Smooth muscle cell (in vitro differentiated cells): ENCODE data around the gene NOL4L. TPM values are rescaled to one million over a fixed set of nuclear protein-coding genes. Genes with fewer than 3 reads are reported as not detected.

Source experiments
- DNase-seq: peaks from one replicate; lab custom pipeline; 2025; ENCODE audit not compliant: unreplicated experiment; lab: John Stamatoyannopoulos, UW
- H2AFZ ChIP-seq: fragments of 200-600 bp; sonication (generic); 2 replicates; pipeline ENCODE4 v1.6.0; 2016; ENCODE audit warnings: antibody characterized with exemption, low read depth, mild to moderate bottlenecking
- H3F3A ChIP-seq: fragments of 200-600 bp; sonication (generic); 2 replicates; pipeline ENCODE4 v1.6.0; 2017; ENCODE audit warnings: antibody characterized with exemption, low read depth
- H3K27ac ChIP-seq: fragments of 200-600 bp; sonication (generic); 2 replicates; pipeline ENCODE4 v1.5.1; 2016; ENCODE audit warnings: low read depth, mild to moderate bottlenecking
- H3K27me3 ChIP-seq: fragments of 200-600 bp; sonication (generic); 2 replicates; pipeline ENCODE4 v1.6.1; 2016; ENCODE audit warnings: low read depth, mild to moderate bottlenecking
- H3K36me3 ChIP-seq: fragments of 200-600 bp; sonication (generic); 2 replicates; pipeline ENCODE4 v1.5.1; 2016; ENCODE audit warnings: low read depth
- H3K4me1 ChIP-seq: fragments of 200-600 bp; sonication (generic); 2 replicates; pipeline ENCODE4 v1.5.1; 2016; ENCODE audit warnings: low read depth
- H3K4me2 ChIP-seq: fragments of 200-600 bp; sonication (generic); 2 replicates; pipeline ENCODE4 v1.6.0; 2016; ENCODE audit warnings: mild to moderate bottlenecking
- H3K4me3 ChIP-seq: fragments of 200-600 bp; sonication (generic); 2 replicates; pipeline ENCODE4 v1.5.1; 2016; ENCODE audit warnings: mild to moderate bottlenecking
- H3K79me2 ChIP-seq: fragments of 200-600 bp; sonication (generic); 2 replicates; pipeline ENCODE4 v1.6.0; 2016; ENCODE audit warnings: low read depth, mild to moderate bottlenecking
- H3K9ac ChIP-seq: fragments of 200-600 bp; sonication (generic); 2 replicates; pipeline ENCODE4 v1.6.0; 2016; ENCODE audit warnings: low read depth
- H3K9me3 ChIP-seq: fragments of 200-600 bp; sonication (generic); replicated peaks from 2 replicates; pipeline ENCODE4 v1.5.1; 2016; ENCODE audit warnings: low read depth
- H4K20me1 ChIP-seq: fragments of 200-600 bp; sonication (generic); 2 replicates; pipeline ENCODE4 v1.6.0; 2016; ENCODE audit warnings: low read depth
- CTCF ChIP-seq: fragments of 200-600 bp; sonication (generic); IDR thresholded peaks from 2 replicates; pipeline ENCODE4 v1.5.1; 2017; ENCODE audit warnings: borderline replicate concordance, mild to moderate bottlenecking, antibody characterized with exemption; ENCODE audit not compliant: insufficient read depth, poor library complexity, severe bottlenecking
- WGBS: methylation state at CpG from one replicate; pipeline ENCODE4 v1.1.7; 2016; ENCODE audit warnings: low lambda C conversion rate; 5-methylcytosine and 5-hydroxymethylcytosine counted together
- polyA plus RNA-seq: library from polyadenylated mRNA; unstranded; fragments of >200 nt; fragmentation: Nextera tagmentation; extraction: Ambion mirVana; gene quantifications from 2 replicates; pipeline ENCODE4 v1.2.1, GENCODE V29; 2016
- total RNA-seq: library from RNA; depleted of rRNA; stranded (reverse); fragments of >200 nt; gene quantifications from 2 replicates; pipeline ENCODE4 v1.2.3, GENCODE V29; 2014

NOL4L gene
- total and polyA plus RNA-seq, 2 experiments from 2014 or later = 26.0 to 26.2 TPM

- no peak overlapping the region for H2AFZ ChIP-seq
- no peaks in the 10 kb centered on the region for H3K9me3 ChIP-seq
- H3K9ac ChIP-seq = no peak overlapping the region
- H3K79me2 ChIP-seq = no peaks in the 10 kb centered on the region
- no peaks in the 10 kb centered on the region for H3K36me3 ChIP-seq
- 88% methylated on average over 7 of the region's 7 CpGs for WGBS
- DNase-seq = no peak
- H3K27me3 ChIP-seq = no peaks in the 10 kb centered on the region
- H3K4me2 ChIP-seq = no peak overlapping the region
- no peaks in the 10 kb centered on the region for H3F3A ChIP-seq
- H4K20me1 ChIP-seq = no peaks in the 10 kb centered on the region
- TF ChIP-seq CTCF = no peak
- H3K4me3 ChIP-seq = no peak overlapping the region
- no peak overlapping the region for H3K27ac ChIP-seq
- no peaks in the 10 kb centered on the region for H3K4me1 ChIP-seq
Measured at GRCh38 chr20:32600681-32601237, 15.6 kb upstream of the NOL4L start.

GRCh38 chr20:32599783-32600340, 14.7 kb upstream of the NOL4L start:
- no peaks in the 10 kb centered on the region for H3K79me2 ChIP-seq
- no peaks in the 10 kb centered on the region for H3K36me3 ChIP-seq
- H3K4me3 ChIP-seq = no peak overlapping the region
- H3K4me2 ChIP-seq = no peak overlapping the region
- DNase-seq = no peak
- no peaks in the 10 kb centered on the region for H3K4me1 ChIP-seq
- no peaks in the 10 kb centered on the region for H3K27me3 ChIP-seq
- TF ChIP-seq CTCF = no peak
- H3K9me3 ChIP-seq = no peaks in the 10 kb centered on the region
- H3K9ac ChIP-seq = no peak overlapping the region
- H3K27ac ChIP-seq = no peak overlapping the region
- no peaks in the 10 kb centered on the region for H3F3A ChIP-seq
- WGBS = 91% methylated on average over 6 of the region's 6 CpGs
- H2AFZ ChIP-seq = no peak overlapping the region
- no peaks in the 10 kb centered on the region for H4K20me1 ChIP-seq

- H3K36me3 ChIP-seq = no peaks in the 10 kb centered on the region
- WGBS = 84% methylated on average over 7 of the region's 7 CpGs
- H3K27ac ChIP-seq = no peak overlapping the region
- no peaks in the 10 kb centered on the region for H3K27me3 ChIP-seq
- H3K4me1 ChIP-seq = no peaks in the 10 kb centered on the region
- no peaks in the 10 kb centered on the region for H3F3A ChIP-seq
- no peak overlapping the region for H3K4me3 ChIP-seq
- H3K9ac ChIP-seq = no peak overlapping the region
- H4K20me1 ChIP-seq = no peaks in the 10 kb centered on the region
- H3K4me2 ChIP-seq = no peak overlapping the region
- H3K9me3 ChIP-seq = no peaks in the 10 kb centered on the region
- TF ChIP-seq CTCF = no peak
- H3K79me2 ChIP-seq = no peaks in the 10 kb centered on the region
- no peak overlapping the region for H2AFZ ChIP-seq
- DNase-seq = no peak
Measured at GRCh38 chr20:32598606-32599005, 13.5 kb upstream of the NOL4L start.

- WGBS = 90% methylated on average over 7 of the region's 7 CpGs
Measured at GRCh38 chr20:32597714-32598113, 12.6 kb upstream of the NOL4L start.

More at GRCh38 chr20:32597714-32598113, 12.6 kb upstream of the NOL4L start:
- Histone ChIP-seq H3K27me3 (no peaks in the 10 kb centered on the region), H3K4me1 (no peaks in the 10 kb centered on the region), H3K4me2 (no peak overlapping the region), H4K20me1 (no peaks in the 10 kb centered on the region), H3K9ac (no peak overlapping the region), H3K9me3 (no peaks in the 10 kb centered on the region), H3K79me2 (no peaks in the 10 kb centered on the region), H3K4me3 (no peak overlapping the region), H2AFZ (no peak overlapping the region), H3F3A (no peaks in the 10 kb centered on the region), H3K27ac (no peak overlapping the region), H3K36me3 (no peaks in the 10 kb centered on the region)
- DNase-seq = no peak
- no peak for TF ChIP-seq CTCF
